Stimulated activated naive CD4-positive, alpha-beta T cell treated with Interleukin-2 at 50 U/mL for 16 hours (primary cell): ENCODE data around the gene SIRT6.
"Not testable (repeated sequence)": the region's sequence is repeated elsewhere in the genome, so short reads cannot be mapped to it uniquely, and the experiment has no call there.

Source experiments
- DNase-seq: peaks from one replicate; lab custom pipeline; 2025; lab: John Stamatoyannopoulos, UW

SIRT6 gene

DNA sequence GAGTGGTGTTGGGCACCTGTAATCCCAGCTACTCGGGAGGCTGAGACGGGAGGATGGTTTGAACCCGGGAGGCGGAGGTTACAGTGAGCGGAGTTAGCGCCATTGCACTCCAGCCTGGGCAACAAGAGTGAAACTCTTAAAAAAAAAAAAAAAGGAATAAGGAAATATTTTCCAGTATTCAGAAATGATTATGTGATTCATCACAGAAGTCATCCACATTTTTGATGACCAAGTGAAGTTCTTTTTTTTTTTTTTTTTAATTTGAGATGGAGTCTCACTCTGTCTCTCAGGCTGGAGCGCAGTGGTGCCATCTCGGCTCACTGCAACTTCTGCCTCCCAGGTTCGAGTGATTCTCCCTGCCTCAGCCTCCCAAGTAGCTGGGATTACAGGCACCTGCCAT lies 47.0 kb downstream of the SIRT6 start:
- not testable (repeated sequence) for DNase-seq

DNA sequence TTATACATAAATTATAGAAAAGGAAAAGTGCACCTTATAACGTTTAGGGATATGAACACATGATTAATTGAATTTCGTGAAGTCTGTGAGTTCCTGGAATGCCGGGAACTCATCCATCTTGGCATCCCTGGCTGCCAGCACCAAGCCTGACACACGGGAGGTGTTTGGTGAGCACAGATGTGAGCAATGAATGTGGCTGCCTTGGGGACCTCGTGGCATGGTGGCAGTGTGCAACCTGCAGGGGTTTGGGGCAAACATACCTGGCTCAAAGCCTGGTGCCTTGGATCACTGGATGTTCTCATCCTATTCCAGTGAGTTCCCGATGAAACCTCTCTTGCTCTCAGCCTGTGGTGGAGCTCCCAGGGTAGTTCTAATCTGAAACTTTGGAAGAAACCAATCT lies 48.0 kb downstream of the SIRT6 start:
- no peak for DNase-seq

DNA sequence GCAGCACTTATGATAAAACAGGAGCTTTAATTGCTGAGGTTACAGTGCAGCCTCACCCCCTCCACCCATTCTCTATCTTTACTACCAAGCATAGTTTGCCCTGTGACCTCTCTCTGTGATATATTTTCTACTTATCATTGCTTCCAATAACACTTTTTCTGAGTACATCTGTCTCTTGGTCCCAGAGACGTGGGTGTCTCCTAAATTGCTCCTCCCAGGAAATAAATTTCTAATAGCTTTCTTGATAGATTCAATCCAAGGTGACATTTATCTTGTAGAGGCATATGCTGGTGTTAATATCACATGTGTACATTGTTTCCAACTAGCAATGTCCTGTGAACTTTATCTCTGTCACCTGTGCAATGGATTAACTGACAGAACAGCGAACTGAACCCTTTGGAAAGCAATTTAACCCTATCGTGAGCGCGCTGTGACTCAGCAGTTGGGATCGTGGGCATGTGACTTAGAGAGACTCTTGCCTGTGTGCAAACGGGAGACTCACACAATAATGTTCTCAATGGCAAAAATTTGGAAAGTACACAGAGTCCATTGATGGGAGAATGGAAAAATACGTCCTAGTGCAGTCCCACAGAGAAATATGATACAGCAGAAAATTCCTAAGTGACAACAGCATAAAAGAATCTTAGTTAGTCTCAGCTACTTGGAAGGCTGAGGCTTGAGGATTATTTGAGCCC lies 51.5 kb downstream of the SIRT6 start:
- no peak for DNase-seq

DNA sequence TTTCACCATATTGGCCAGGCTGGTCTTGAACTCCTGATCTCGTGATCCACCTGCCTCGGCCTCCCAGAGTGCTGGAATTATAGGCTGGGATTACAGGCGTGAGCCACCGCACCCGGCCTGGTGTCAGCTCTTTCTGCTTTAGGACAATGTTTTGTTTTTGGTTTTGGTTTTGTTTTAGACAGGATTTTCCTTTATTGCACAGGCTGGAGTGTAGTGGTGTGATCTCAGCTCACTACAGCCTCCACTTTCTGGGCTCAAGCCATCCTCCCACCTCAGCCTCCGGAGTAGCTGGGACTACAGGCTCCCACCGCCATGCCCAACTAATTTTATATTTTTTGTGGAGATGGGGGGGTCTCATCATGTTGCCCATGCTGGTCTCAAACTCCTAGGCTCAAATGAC lies 53.3 kb downstream of the SIRT6 start:
- not testable (repeated sequence) for DNase-seq

DNA sequence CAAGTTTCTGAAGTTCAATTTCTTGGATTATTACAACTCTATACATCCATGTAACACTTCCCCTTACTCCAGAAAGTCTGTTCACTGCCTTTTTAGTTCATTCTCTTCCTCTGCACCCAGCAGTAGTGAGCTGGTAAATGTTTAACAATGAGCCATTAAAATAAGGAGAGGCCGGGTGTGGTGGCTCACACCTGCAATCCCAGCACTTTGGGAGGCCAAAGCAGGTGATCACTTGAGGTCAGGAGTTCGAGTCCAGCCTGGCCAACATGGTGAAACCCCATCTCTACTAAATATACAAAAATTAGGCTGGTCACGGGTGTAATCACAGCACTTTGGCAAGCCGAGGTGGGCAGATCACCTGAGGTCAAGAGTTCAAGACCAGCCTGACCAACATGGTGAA lies 55.0 kb downstream of the SIRT6 start:
- DNase-seq, result not testable (repeated sequence)

DNA sequence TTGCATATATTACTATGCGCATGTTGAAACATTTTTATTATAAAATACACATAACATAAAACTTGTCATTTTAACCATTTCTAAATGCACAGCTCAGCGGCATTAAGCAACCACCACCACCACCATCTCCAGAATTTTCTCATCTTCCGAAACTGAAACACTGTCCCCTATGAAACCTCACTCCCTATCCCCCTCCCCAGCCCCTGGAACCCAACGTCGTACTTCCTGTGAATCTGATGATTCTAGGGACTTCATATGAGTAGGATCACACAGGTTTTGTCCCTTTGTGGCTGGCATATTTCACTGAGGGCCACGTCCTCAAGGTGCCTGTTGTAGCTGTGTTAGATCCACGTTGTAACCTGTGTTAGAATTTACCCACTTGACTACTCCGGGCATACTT lies 57.7 kb downstream of the SIRT6 start:
- DNase-seq, result no peak
